G401.6 (cell line): ENCODE data around the gene SCO2.
"Not testable (repeated sequence)": the region's sequence is repeated elsewhere in the genome, so short reads cannot be mapped to it uniquely, and the experiment has no call there.

Experiments
- FAIRE-seq: peaks from 2 replicates; lab custom pipeline; 2012; peaks lifted over from hg19 to GRCh38; lab: Jason Lieb, UNC

Gene SCO2

GRCh38 chr22:50531546-50531961, 6.2 kb upstream of the SCO2 start:
- FAIRE-seq, result no peak

GRCh38 chr22:50530877-50531545, 5.6 kb upstream of the SCO2 start:
- FAIRE-seq, result no peak

GRCh38 chr22:50530580-50530876, 5.1 kb upstream of the SCO2 start:
- FAIRE-seq, result no peak

- FAIRE-seq, result no peak
Measured at GRCh38 chr22:50529897-50530579, 4.6 kb upstream of the SCO2 start, which contains the start of gene TYMP. Gene TYMP (minus strand): TSS chr22:50530012. CDS start chr22:50529709, 303 bp downstream.

GRCh38 chr22:50529416-50529896, 4.1 kb upstream of the SCO2 start:
- no peak for FAIRE-seq

- no peak for FAIRE-seq
Measured at GRCh38 chr22:50528682-50529415, 3.5 kb upstream of the SCO2 start.

- FAIRE-seq, result no peak
Measured at GRCh38 chr22:50527921-50528681, 2.7 kb upstream of the SCO2 start.

GRCh38 chr22:50526834-50527801, 1.7 kb upstream of the SCO2 start:
- no peak for FAIRE-seq

- FAIRE-seq, result no peak
Measured at GRCh38 chr22:50526108-50526833, 873 bp upstream of the SCO2 start.

- no peak for FAIRE-seq
Measured at GRCh38 chr22:50525858-50526107, 385 bp upstream of the SCO2 start.

- FAIRE-seq, result no peak
Measured at GRCh38 chr22:50524676-50525103, 708 bp downstream of the SCO2 start.

- FAIRE-seq, result no peak
Measured at GRCh38 chr22:50523806-50524675, 1.4 kb downstream of the SCO2 start.

GRCh38 chr22:50523458-50523805, 2.0 kb downstream of the SCO2 start:
- no peak for FAIRE-seq

GRCh38 chr22:50522806-50523438, 2.5 kb downstream of the SCO2 start:
- no peak for FAIRE-seq

GRCh38 chr22:50522208-50522805, 3.1 kb downstream of the SCO2 start:
- FAIRE-seq, result no peak

- FAIRE-seq, result no peak
Measured at GRCh38 chr22:50521710-50522109, 3.7 kb downstream of the SCO2 start.

GRCh38 chr22:50520826-50521453, 4.5 kb downstream of the SCO2 start:
- FAIRE-seq, result no peak

- FAIRE-seq, result not testable (repeated sequence)
Measured at GRCh38 chr22:50520184-50520583, 5.2 kb downstream of the SCO2 start.

GRCh38 chr22:50519151-50519550, 6.2 kb downstream of the SCO2 start:
- no peak for FAIRE-seq
